ENCODE measurements around the gene LRRC45. TPM values are rescaled to one million over a fixed set of nuclear protein-coding genes. Genes with fewer than 3 reads are reported as not detected.

Gene LRRC45
- total RNA-seq, 2 donors from 2014 or later, result 6.1 to 14.2 TPM

- Histone ChIP-seq H3K27ac (no peak within 1 kb of the TSS), H3K27me3 (replicated peaks; ENCODE audit: insufficient read depth) (no peaks in the 10 kb centered on the region), H3K4me1 (ENCODE audit: control insufficient read depth in 1 of 2, low read depth in 2 of 2) (peaks cover 8 to 23% of the 10 kb centered on the region in 2 donors), H3K4me3 (peak within 1 kb of the TSS; percentile 74), H3K36me3 (no peaks in the 10 kb centered on the region), H3K9me3 (no peaks in the 10 kb centered on the region)
- TF ChIP-seq CTCF (IDR thresholded peaks at IDR 0.05), result no peak
- DNase-seq (ENCODE audit: low spot score), result no peak
- no peak for ATAC-seq (ENCODE audit: insufficient number of reproducible peaks, low FRiP score, low read depth)
Measured at GRCh38 chr17:82031303-82031884, 8.3 kb downstream of the LRRC45 start, which contains the start of gene RAC3. RAC3 (plus strand) TSS chr17:82031678; CDS start chr17:82031762, 84 bp downstream.

- no peaks in the 10 kb centered on the region for H3K36me3 ChIP-seq
- H3K4me1 ChIP-seq (ENCODE audit: control insufficient read depth in 1 of 2, low read depth in 2 of 2), result peaks cover 13 to 30% of the 10 kb centered on the region in 2 donors
- H3K4me3 ChIP-seq, result peak overlapping the region; percentile 42
- no peaks in the 10 kb centered on the region for H3K9me3 ChIP-seq
- no peak overlapping the region for H3K27ac ChIP-seq
- H3K27me3 ChIP-seq (replicated peaks; ENCODE audit: insufficient read depth), result no peaks in the 10 kb centered on the region
- TF ChIP-seq CTCF (IDR thresholded peaks at IDR 0.05), result no peak
- DNase-seq (ENCODE audit: low spot score), result no peak
- no peak for ATAC-seq (ENCODE audit: insufficient number of reproducible peaks, low FRiP score, low read depth)
Measured at GRCh38 chr17:82031885-82032627, 9.0 kb downstream of the LRRC45 start.

- no peak overlapping the region for H3K27ac ChIP-seq
- H3K36me3 ChIP-seq, result no peaks in the 10 kb centered on the region
- no peak overlapping the region for H3K4me3 ChIP-seq
- no peaks in the 10 kb centered on the region for H3K27me3 ChIP-seq (replicated peaks; ENCODE audit: insufficient read depth)
- H3K9me3 ChIP-seq, result no peaks in the 10 kb centered on the region
- no peak for ATAC-seq (ENCODE audit: insufficient number of reproducible peaks, low FRiP score, low read depth)
- DNase-seq (ENCODE audit: low spot score), result no peak
- no peak for TF ChIP-seq CTCF (IDR thresholded peaks at IDR 0.05)
- H3K4me1 ChIP-seq (ENCODE audit: control insufficient read depth in 1 of 2, low read depth in 2 of 2), result peaks cover 13 to 35% of the 10 kb centered on the region in 2 donors
Measured at GRCh38 chr17:82033359-82034085, 10.4 kb downstream of the LRRC45 start.

- no peak for DNase-seq (ENCODE audit: low spot score)
- Histone ChIP-seq H3K27me3 (replicated peaks; ENCODE audit: insufficient read depth) (no peaks in the 10 kb centered on the region), H3K27ac (no peak overlapping the region), H3K4me3 (no peak overlapping the region), H3K9me3 (no peaks in the 10 kb centered on the region), H3K4me1 (ENCODE audit: control insufficient read depth in 1 of 2, low read depth in 2 of 2) (peaks cover 13 to 35% of the 10 kb centered on the region in 2 donors), H3K36me3 (no peaks in the 10 kb centered on the region)
- no peak for ATAC-seq (ENCODE audit: insufficient number of reproducible peaks, low FRiP score, low read depth)
- TF ChIP-seq CTCF (IDR thresholded peaks at IDR 0.05), result no peak
Measured at GRCh38 chr17:82034371-82035011, 11.4 kb downstream of the LRRC45 start.

- no peak overlapping the region for H3K4me3 ChIP-seq
- no peak for TF ChIP-seq CTCF (IDR thresholded peaks at IDR 0.05)
- DNase-seq (ENCODE audit: low spot score) (no peak), ATAC-seq (ENCODE audit: insufficient number of reproducible peaks, low FRiP score, low read depth) (no peak)
- no peaks in the 10 kb centered on the region for H3K27me3 ChIP-seq (replicated peaks; ENCODE audit: insufficient read depth)
- no peaks in the 10 kb centered on the region for H3K36me3 ChIP-seq
- H3K4me1 ChIP-seq (ENCODE audit: control insufficient read depth in 1 of 2, low read depth in 2 of 2), result peaks cover 8 to 28% of the 10 kb centered on the region in 2 donors
- H3K9me3 ChIP-seq, result no peaks in the 10 kb centered on the region
- no peak overlapping the region for H3K27ac ChIP-seq
Measured at GRCh38 chr17:82035488-82035887, 12.4 kb downstream of the LRRC45 start.
